ENCODE measurements around the gene LOXL4.

LOXL4 gene

DNA sequence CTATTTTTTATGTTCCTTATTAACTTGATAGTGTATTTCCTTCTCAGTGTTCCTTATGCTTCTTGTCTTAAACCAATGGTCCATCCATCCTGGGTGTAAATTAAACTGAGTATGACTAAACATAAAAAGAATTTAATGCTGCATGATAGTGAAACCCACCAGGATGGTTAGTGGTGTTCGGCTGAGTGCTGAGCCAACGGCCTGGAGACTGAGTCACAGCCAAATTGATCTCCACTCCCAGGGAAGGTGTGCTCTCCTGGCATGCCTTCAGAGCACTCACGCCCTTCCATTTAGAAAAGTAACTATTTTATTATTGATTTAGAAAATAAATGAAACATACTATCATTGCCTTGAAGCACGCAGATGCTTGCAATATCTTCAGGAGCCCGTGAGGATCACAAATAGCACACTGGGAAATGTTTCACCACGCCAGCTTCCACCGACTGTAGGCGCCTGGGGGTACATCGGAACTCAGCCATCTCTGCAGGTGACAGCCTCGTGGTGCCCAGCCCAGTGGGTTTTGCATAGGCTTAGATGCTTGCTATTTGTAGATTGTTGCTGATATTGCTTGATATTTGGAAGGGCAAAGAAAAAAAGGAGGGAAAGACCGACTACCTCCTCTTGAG is 40.0 kb upstream of the LOXL4 start:
- Histone ChIP-seq H3K4me3 (replicated peaks; ENCODE audit: insufficient read depth, low read length) (no peak overlapping the region), H3K27me3 (ENCODE audit: insufficient read depth, poor library complexity, severe bottlenecking) (peaks cover 2% of the 10 kb centered on the region), H3K27ac (replicated peaks) (no peak overlapping the region)
- TF ChIP-seq POLR2AphosphoS5 (IDR thresholded peaks at IDR 0.05; ENCODE audit: low read depth) (no peak), SPI1 (IDR thresholded peaks at IDR 0.05; ENCODE audit: borderline replicate concordance, low read depth) (no peak), GABPA (IDR thresholded peaks at IDR 0.05; ENCODE audit: low read depth) (no peak)
- TF ChIP-seq, protein P1, sequence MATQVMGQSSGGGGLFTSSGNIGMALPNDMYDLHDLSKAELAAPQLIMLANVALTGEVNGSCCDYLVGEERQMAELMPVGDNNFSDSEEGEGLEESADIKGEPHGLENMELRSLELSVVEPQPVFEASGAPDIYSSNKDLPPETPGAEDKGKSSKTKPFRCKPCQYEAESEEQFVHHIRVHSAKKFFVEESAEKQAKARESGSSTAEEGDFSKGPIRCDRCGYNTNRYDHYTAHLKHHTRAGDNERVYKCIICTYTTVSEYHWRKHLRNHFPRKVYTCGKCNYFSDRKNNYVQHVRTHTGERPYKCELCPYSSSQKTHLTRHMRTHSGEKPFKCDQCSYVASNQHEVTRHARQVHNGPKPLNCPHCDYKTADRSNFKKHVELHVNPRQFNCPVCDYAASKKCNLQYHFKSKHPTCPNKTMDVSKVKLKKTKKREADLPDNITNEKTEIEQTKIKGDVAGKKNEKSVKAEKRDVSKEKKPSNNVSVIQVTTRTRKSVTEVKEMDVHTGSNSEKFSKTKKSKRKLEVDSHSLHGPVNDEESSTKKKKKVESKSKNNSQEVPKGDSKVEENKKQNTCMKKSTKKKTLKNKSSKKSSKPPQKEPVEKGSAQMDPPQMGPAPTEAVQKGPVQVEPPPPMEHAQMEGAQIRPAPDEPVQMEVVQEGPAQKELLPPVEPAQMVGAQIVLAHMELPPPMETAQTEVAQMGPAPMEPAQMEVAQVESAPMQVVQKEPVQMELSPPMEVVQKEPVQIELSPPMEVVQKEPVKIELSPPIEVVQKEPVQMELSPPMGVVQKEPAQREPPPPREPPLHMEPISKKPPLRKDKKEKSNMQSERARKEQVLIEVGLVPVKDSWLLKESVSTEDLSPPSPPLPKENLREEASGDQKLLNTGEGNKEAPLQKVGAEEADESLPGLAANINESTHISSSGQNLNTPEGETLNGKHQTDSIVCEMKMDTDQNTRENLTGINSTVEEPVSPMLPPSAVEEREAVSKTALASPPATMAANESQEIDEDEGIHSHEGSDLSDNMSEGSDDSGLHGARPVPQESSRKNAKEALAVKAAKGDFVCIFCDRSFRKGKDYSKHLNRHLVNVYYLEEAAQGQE (IDR thresholded peaks at IDR 0.05; ENCODE audit: insufficient replicate concordance, low read depth) = no peak
- TF ChIP-seq, protein P2, sequence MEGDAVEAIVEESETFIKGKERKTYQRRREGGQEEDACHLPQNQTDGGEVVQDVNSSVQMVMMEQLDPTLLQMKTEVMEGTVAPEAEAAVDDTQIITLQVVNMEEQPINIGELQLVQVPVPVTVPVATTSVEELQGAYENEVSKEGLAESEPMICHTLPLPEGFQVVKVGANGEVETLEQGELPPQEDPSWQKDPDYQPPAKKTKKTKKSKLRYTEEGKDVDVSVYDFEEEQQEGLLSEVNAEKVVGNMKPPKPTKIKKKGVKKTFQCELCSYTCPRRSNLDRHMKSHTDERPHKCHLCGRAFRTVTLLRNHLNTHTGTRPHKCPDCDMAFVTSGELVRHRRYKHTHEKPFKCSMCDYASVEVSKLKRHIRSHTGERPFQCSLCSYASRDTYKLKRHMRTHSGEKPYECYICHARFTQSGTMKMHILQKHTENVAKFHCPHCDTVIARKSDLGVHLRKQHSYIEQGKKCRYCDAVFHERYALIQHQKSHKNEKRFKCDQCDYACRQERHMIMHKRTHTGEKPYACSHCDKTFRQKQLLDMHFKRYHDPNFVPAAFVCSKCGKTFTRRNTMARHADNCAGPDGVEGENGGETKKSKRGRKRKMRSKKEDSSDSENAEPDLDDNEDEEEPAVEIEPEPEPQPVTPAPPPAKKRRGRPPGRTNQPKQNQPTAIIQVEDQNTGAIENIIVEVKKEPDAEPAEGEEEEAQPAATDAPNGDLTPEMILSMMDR (IDR thresholded peaks at IDR 0.05; ENCODE audit: insufficient read depth, low read length) = no peak
- DNase-seq (ENCODE audit: low read depth in 1 of 2, low spot score in 1 of 2) = no peak

DNA sequence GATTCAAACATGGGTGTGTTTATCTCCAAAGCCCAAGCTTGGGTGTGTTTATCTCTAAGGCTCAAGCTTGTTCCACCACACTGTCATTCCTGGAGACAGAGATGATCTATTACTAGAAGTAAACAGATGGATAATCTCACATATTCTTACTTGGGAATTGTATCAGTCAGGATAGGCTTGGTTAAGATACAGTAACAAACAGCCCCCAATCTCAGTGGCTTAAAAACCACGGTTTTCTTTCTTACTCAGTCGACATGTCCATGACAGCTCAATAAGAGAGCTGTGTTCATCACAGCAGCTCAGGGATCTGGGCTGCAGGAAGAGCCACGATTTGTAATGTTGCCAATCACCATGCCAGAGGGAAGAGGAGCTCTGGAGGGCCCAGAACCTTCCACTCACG is 38.5 kb upstream of the LOXL4 start:
- no peak for DNase-seq (ENCODE audit: low read depth in 1 of 2, low spot score in 1 of 2)
- Histone ChIP-seq H3K27ac (replicated peaks) (no peak overlapping the region), H3K27me3 (ENCODE audit: insufficient read depth, poor library complexity, severe bottlenecking) (peaks cover 2% of the 10 kb centered on the region), H3K4me3 (replicated peaks; ENCODE audit: insufficient read depth, low read length) (no peak overlapping the region)
- TF ChIP-seq, protein P2 (IDR thresholded peaks at IDR 0.05; ENCODE audit: insufficient read depth, low read length) = no peak
- TF ChIP-seq SPI1 (IDR thresholded peaks at IDR 0.05; ENCODE audit: borderline replicate concordance, low read depth) (no peak), POLR2AphosphoS5 (IDR thresholded peaks at IDR 0.05; ENCODE audit: low read depth) (no peak), GABPA (IDR thresholded peaks at IDR 0.05; ENCODE audit: low read depth) (no peak)
- TF ChIP-seq, protein P1 (IDR thresholded peaks at IDR 0.05; ENCODE audit: insufficient replicate concordance, low read depth) = no peak

DNA sequence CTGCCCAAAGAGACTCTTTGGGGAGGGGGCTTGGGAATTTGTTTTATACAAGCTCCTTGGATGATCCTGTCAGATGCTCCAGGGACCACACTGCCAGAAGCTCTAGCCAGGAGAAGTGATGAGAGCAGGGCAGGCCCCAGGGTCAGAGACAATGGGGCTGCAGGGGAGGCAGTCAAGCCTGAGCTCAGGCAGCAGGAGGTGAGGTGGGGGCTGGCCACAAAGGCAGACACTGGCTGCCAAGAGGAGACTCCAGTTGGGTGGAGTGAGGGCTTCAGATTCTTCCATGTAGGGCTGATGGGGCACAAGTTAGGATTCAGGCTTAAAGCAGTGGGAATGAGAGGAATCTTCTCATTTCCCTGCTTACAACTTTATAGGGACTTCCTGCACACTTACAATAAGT is 35.6 kb upstream of the LOXL4 start:
- no peak for DNase-seq (ENCODE audit: low read depth in 1 of 2, low spot score in 1 of 2)
- Histone ChIP-seq H3K27me3 (ENCODE audit: insufficient read depth, poor library complexity, severe bottlenecking) (peaks cover 2% of the 10 kb centered on the region), H3K4me3 (replicated peaks; ENCODE audit: insufficient read depth, low read length) (no peak overlapping the region), H3K27ac (replicated peaks) (no peak overlapping the region)
- TF ChIP-seq GABPA (IDR thresholded peaks at IDR 0.05; ENCODE audit: low read depth) = no peak
- no peak for TF ChIP-seq SPI1 (IDR thresholded peaks at IDR 0.05; ENCODE audit: borderline replicate concordance, low read depth)
- TF ChIP-seq, protein P1 (IDR thresholded peaks at IDR 0.05; ENCODE audit: insufficient replicate concordance, low read depth) = no peak
- no peak for TF ChIP-seq POLR2AphosphoS5 (IDR thresholded peaks at IDR 0.05; ENCODE audit: low read depth)
- TF ChIP-seq, protein P2 (IDR thresholded peaks at IDR 0.05; ENCODE audit: insufficient read depth, low read length) = no peak
